GM08714 (cell line): ENCODE results near the gene SP2.
A peak's percentile ranks its signal among the peaks of the same experiment; 100 is the strongest.

Source experiments
- H3K4me3 ChIP-seq: fragments of 200-500 bp; sonication (Bioruptor generic); 2 replicates; pipeline ENCODE4 v1.5.1; 2014; ENCODE audit warnings: mild to moderate bottlenecking, low read length, inconsistent platforms
- ZNF274 ChIP-seq: IDR thresholded peaks from 2 replicates; pipeline ENCODE4 v1.6.1; 2012; ENCODE audit warnings: mild to moderate bottlenecking, low read depth, low read length

SP2 gene

DNA sequence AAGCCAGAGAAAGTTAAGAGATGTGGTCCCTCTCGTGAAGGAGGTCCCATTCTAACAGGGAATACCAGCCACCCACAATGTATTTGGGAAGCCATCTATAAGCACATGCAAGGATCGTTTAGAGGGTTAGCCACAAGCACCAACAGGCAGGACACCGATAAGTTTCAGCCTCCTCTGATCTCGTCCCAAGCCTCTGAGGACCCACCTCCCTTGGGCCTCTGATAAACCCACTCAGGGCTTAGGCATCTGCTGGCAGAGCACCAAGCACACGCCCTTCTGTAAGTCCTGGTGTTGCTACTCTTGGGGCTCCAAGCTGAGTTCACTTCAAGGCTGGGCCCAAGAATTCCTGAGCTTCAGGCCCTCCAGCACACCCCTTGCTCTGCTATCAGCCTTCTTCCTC is 39.9 kb downstream of the SP2 start:
- TF ChIP-seq ZNF274: no peak

DNA sequence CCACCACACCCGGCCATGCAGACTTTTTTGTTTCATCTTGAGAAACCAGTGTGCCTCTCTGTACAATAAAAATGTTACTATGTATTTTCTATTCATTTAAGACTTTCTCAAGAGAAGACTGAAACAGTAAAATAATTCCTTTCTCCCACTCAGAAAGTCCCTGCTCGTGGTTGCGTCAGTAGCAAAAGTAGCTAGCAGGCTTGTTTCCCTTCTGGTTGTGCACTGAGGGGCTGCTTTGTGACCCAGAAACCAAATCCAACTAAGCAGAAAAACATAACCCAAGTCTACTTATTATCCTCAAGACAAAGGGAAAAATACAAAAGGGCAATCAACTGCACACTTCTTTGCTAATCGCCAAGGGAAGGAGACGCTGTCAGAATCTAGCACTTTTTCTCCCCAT is 41.9 kb downstream of the SP2 start:
- H3K4me3 ChIP-seq: no peak overlapping the region
- no peak for TF ChIP-seq ZNF274

More for the DNA sequence above, 39.9 kb downstream of the SP2 start:
- H3K4me3 ChIP-seq: no peak overlapping the region

DNA sequence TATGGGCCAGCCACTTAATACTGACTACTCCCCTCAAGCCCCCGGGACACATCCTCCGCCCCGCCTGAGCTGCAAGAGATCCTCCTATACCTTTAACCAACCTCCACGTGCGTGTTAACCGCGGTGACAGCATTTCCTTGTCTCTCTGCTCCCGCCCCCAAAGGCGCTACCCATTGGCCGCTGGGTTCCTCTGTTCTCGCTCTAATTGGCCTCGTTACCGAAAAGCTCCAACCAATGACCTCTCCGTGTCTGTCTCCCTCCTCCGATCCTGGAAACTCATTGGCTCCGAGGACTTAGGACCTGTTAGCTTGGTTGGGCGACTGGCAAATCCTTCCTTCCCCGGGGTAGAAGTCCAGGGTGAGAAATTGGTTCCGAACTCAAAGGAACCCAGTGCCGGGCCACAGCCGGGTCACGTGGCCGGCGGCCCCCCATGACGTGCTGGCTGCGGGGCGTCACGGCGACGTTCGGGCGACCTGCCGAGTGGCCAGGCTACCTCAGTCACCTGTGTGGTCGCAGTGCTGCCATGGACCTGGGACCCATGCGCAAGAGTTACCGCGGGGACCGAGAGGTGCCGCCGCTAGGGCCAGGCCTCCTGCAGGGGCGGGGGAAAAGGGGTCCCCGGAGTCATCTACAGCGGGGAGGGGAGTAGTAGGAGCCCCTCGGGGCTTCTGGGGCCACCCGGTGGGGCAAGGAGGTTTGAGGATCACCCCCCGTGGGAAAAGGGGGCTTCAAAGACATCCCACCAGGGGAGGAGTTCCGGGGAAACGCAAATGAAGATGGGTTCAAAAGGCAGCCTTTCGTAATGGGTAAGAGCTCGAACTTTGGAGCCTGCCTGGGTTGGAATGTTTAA is 45.4 kb downstream of the SP2 start, which contains the start of gene PNPO:
Gene PNPO, plus strand, starts transcription at position 326 of the 850 bp plus-strand sequence. Its CDS starts 105 bp downstream, at position 431.
- peak within 1 kb of the TSS; percentile 90 for H3K4me3 ChIP-seq
- no peak for TF ChIP-seq ZNF274

DNA sequence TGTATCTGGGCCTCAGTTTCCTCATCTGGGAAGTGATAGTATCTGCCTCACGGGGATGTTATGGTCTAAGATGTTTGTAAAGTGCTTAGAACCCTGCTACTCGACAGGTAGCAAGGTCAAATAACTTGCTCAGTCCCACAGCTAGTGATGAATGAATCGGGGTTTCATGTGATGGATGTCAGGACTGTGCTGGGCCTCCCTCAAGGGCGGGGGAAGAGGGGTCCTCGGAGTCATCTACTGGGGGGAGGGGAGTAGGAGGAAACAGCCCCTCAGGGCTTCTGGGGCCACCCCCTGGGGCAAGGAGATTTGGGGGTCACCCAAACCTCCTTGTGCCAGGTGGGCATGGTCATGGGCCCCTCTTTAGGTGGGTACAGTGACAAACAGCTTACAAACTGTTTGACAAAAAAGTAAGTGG is 46.1 kb downstream of the SP2 start:
- TF ChIP-seq ZNF274: no peak
- H3K4me3 ChIP-seq: peak overlapping the region; percentile 90

DNA sequence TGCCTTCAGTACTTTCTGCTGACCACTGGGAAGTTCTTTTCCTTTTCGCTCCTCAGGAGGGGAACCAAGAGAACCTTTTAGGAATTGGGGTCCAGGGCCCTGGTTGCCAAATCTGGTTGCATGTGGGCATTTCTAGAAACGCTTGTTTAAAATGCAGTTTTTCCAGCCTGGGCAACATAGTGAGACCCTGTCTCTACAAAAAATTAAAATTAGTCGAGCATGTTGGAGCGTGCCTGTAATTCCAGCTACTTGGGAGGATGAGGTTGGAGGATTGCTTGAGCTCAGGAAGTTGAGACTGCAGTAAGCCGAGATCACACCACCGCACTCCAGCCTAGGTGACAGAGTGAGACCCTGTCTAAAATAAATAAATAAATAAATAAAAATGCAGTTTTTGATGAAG is 46.5 kb downstream of the SP2 start:
- H3K4me3 ChIP-seq: peak overlapping the region; percentile 90; the same call in 1 of the 2 replicates
- no peak for TF ChIP-seq ZNF274

DNA sequence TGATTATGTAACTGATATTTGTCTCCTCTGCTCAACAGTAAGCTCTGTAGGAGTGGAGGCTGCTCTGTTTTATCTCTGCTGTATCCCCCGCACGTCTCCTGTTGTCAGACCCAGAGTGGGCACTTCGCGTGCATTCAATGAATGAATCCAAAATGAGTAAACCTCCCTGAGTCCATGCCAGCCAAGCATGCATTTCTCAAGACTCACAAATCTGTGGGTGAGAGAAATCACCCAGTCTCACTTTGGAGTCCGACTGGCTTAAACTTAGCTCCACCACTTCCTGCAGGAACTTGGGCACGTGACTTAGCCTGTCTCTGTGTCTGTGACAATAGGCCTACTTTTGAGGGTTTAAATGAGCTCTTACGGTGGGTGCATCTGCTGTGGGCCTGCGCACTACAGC is 49.0 kb downstream of the SP2 start:
- no peak overlapping the region for H3K4me3 ChIP-seq

DNA sequence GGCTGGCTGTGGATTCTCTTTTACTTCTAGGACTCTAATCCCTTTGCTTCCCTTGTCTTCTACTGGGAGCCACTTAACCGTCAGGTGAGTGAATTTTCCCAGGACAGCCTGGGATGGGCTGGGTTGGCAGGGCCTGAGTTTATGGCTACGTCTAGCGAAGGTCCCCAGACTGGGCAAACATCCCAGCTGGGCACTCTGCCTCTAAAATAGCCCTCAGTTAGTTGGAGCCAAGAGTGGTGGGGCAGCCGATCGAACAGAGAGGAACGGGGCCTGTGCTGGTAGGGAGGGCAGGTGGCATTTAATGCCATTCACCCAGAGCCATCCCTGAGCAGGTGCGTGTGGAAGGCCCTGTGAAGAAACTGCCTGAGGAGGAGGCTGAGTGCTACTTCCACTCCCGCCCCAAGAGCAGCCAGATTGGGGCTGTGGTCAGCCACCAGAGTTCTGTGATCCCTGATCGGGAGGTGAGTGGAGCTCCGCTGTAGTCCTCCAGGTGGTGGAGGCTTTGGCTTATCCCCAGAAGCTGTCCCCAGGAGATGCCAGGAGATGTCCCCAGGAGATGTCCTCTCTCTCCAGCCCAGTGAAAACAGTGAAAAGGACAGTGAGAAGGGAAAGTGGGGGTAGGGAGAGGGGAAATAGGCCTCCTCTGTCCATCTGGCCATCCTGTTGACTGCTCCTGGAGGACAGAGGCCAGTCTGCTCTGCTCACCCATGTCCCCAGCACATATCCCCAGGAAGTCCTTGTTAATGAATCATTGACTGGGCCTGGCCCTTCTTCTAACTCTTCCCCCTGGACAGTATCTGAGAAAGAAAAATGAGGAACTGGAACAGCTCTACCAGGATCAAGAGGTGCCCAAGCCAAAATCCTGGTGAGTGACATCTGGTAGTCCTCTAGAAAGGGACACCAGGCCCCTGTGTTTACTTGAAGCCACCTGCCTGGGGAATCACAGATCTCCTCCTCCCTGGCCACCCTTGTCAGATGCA is 49.8 kb downstream of the SP2 start:
- no peak for TF ChIP-seq ZNF274
- H3K4me3 ChIP-seq: no peak overlapping the region

More for the DNA sequence above, 49.0 kb downstream of the SP2 start:
- no peak for TF ChIP-seq ZNF274

DNA sequence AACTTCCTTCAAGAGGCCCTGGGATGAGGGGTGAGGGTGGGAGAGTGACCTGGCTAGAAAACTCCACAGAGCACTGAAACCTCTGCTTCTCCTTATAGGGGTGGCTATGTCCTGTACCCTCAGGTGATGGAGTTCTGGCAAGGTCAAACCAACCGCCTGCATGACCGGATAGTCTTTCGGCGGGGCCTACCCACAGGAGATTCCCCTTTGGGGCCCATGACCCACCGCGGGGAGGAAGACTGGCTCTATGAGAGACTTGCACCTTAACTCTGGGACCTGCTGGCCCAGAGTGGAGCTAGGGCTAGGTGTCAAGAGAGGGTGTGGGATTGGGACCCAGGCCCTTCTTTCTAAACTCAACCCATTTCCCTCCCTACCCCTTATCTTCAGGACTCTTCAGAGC is 50.5 kb downstream of the SP2 start:
- no peak for TF ChIP-seq ZNF274

DNA sequence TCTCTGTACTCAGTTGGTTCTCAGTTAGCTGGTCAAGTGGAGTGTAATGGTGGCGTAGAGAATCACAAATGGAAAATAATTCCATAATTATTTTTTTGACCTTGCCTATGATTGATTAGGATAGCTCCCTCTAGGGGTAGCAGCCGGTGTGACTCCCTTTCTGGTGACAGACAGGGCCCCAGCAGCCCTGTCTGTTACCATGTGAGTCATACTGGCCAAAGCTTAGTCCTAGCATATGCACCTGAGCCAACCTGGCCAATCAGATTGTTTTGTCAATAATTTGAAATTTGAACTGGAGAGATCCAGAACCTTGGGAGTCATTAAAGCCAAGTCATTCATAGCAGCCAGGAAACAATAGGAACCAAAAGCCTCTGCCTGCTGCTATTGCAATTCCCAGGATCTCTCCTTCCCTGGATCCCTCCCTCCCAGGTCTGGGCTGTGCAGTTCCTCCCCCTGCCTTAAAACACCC is 50.9 kb downstream of the SP2 start:
- TF ChIP-seq ZNF274: no peak
- H3K4me3 ChIP-seq: no peak overlapping the region

More for the DNA sequence above, 50.5 kb downstream of the SP2 start:
- no peak overlapping the region for H3K4me3 ChIP-seq

DNA sequence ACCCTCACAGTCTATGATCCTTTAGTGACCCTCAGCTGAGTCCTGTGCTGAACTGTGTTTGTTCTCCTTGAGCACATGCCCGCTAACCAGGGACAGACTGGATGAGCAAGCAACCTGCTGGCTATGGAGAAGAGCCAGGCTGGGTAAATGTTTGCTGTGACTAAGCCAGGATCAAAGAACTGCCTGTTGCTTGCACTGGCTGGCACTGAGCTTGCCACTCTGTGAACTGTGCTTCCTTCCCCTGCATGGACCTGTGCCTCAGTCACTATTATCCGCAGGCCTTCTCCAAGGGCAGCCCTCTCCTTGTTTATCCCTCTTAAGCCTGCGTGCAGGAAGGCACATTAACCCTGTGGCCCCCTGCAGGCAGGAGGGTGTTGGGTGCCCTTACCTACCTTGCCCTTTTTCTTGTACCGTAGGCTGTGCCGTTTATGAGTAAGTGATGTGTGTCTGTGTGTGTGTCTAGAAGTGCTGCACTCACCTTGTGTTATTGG is 52.7 kb downstream of the SP2 start:
- TF ChIP-seq ZNF274: no peak
- H3K4me3 ChIP-seq: no peak overlapping the region

DNA sequence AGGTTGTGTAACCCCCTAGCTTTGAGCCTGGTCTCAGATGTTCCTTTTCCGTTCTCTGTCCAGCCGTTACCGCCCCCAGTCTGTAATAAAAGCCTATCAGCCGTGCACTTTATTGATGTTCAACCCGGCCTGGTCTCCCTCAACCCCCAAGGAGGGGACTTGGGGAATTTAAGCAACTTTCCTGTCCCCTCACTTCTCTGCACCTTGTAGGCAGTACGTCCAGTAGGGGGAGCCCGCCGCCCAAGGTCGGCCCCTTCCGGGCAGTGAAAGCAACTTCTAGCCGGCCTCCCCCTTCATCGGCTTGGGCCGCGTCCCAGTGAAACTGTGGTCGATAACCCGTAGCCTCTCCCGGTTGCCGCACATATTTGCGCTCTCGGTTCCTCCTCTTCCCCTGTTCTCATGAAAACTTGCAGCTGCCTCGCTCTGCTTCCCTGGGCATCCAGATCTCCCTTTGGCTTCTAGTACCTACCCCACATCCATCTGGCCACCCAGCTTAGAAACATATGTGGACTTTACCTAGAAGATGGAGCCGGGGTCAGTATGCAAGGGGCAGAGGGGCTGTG is 53.2 kb downstream of the SP2 start:
- H3K4me3 ChIP-seq: peak overlapping the region; percentile 21; the same call in 1 of the 2 replicates

DNA sequence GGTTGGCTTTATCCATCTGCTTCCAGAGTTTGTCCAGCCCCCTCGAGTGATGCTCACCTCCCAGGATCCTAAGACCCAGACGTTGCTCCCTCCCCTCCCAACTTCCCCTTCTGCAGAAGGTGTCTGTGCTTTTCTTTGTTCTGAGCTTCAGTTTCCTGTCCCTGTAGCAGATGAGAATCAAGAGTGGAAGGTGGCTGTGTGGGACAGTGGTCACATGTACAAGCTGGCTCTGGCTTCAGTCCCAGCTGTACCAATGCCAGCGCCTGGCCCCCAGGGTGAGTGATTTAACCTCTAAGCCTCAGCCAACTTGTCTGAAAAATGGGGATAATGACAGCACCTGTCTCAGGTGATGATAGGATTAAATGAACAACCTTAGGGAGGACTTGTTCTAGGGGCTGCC is 53.9 kb downstream of the SP2 start:
- H3K4me3 ChIP-seq: no peak overlapping the region; the same call in 1 of the 2 replicates

More for the DNA sequence above, 53.2 kb downstream of the SP2 start:
- no peak for TF ChIP-seq ZNF274

DNA sequence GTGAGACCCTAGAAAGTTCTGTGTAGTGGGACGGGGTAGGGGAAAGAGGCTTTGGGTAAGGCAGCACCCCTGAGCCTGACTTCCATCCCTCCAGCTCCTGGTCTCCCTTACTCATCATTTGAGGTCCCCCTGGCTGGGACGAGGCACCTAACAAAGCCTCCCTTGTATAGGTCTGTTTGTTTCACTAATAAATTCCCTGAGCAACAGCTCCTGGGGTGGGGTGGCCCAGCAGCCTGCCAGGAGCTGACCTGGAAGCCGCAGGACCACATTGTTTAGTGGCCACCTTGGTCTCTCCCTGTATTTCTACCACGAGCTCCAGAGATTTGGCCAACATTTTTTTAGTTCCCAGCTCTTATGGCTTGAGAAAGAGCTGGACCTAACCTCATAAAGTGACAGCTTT is 54.4 kb downstream of the SP2 start:
- TF ChIP-seq ZNF274: no peak

More for the DNA sequence above, 53.9 kb downstream of the SP2 start:
- TF ChIP-seq ZNF274: no peak

DNA sequence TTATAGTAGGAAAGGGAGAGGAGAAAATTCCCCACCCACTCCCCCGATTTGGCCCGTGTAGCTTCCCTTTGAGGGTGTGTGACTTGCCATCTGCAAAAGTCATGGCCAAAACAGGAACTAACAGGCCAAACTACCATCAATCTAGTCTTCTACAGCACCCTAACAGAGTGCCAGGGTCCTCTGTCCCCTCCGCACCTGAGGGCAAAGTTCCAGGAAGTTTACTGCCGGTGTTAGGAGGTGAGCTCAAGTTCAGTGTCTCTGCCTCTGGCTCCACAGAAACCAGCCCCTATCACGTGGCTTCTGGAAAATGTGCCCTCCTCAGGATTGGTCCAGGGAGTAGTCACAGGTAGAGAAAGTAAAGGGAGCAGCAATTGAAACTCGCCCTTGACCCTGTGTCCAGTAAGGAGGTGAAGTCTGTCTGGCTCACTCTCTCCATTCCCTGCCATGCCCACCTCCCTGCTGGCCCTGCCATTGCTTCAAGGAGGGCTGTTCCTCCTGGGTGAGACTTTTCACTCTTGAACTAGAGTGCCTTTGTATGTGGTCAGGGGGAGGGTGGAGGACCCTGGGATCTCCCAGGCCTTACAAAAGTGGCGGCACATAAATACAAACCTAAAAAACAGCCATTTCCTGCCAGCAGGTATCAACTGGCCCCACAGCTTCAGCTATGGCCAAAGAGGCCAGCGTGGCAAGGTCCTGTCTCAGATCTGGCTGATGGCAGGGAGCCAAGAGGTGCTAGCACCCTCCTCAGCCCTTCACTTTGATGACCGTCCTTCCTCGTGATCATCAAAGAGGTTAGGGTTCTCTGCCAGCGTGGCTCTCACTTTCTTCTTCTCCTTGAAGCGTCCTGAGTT is 56.4 kb downstream of the SP2 start:
- no peak for TF ChIP-seq ZNF274

More for the DNA sequence above, 54.4 kb downstream of the SP2 start:
- H3K4me3 ChIP-seq: no peak overlapping the region

More for the DNA sequence above, 56.4 kb downstream of the SP2 start:
- no peak overlapping the region for H3K4me3 ChIP-seq
